Activated gamma-delta T cell (primary cell): ENCODE results near the gene SPECC1L.
A peak's percentile ranks its signal among the peaks of the same experiment; 100 is the strongest.
"Not testable (repeated sequence)": the region's sequence is repeated elsewhere in the genome, so short reads cannot be mapped to it uniquely, and the experiment has no call there.

Experiments used
- DNase-seq: peaks from one replicate; lab custom pipeline; 2025; lab: John Stamatoyannopoulos, UW
- total RNA-seq, 2 donors: gene quantifications; one replicate each; lab custom pipeline; 2026; lab: John Stamatoyannopoulos, UW

SPECC1L gene
- total RNA-seq, result 32.3 to 32.5 reads per million in 2 donors

- DNase-seq, result peak; percentile 90
These were observed at the start of gene SPECC1L for GRCh38 chr22:24270556-24271385. TSS of gene SPECC1L (plus strand) at chr22:24270831. CDS start at chr22:24302232, 31,401 bp downstream.

- DNase-seq, result no peak
These were observed 46.2 kb upstream of the SPECC1L start for GRCh38 chr22:24224468-24224867.

GRCh38 chr22:24225044-24225601 is 45.5 kb upstream of the SPECC1L start:
- no peak for DNase-seq

- no peak for DNase-seq
These were observed 44.7 kb upstream of the SPECC1L start for GRCh38 chr22:24225951-24226350.

- DNase-seq, result no peak
These were observed 39.5 kb upstream of the SPECC1L start for GRCh38 chr22:24230911-24231656.

- no peak for DNase-seq
These were observed 38.9 kb upstream of the SPECC1L start for GRCh38 chr22:24231706-24232105.

- no peak for DNase-seq
These were observed 38.5 kb upstream of the SPECC1L start for GRCh38 chr22:24232124-24232523.

GRCh38 chr22:24232725-24233124 is 37.9 kb upstream of the SPECC1L start:
- no peak for DNase-seq

- no peak for DNase-seq
These were observed 37.4 kb upstream of the SPECC1L start for GRCh38 chr22:24233235-24233634.

- DNase-seq, result no peak
These were observed 36.8 kb upstream of the SPECC1L start for GRCh38 chr22:24233816-24234215.

GRCh38 chr22:24235315-24235714 is 35.3 kb upstream of the SPECC1L start:
- no peak for DNase-seq

- no peak for DNase-seq
These were observed 34.0 kb upstream of the SPECC1L start for GRCh38 chr22:24236656-24237055.

- DNase-seq, result not testable (repeated sequence)
These were observed 32.4 kb upstream of the SPECC1L start for GRCh38 chr22:24238101-24238694.

- no peak for DNase-seq
These were observed 30.2 kb upstream of the SPECC1L start for GRCh38 chr22:24240381-24240780.

GRCh38 chr22:24240985-24241692 is 29.5 kb upstream of the SPECC1L start:
- DNase-seq, result not testable (repeated sequence)

GRCh38 chr22:24243417-24243816 is 27.2 kb upstream of the SPECC1L start:
- DNase-seq, result not testable (repeated sequence)

- DNase-seq, result no peak
These were observed 26.4 kb upstream of the SPECC1L start for GRCh38 chr22:24244144-24244787.

GRCh38 chr22:24245030-24245431 is 25.6 kb upstream of the SPECC1L start, which contains the start of gene GGT5:
TSS of gene GGT5 (minus strand) at chr22:24245082. CDS start at chr22:24244725, 357 bp downstream.
- not testable (repeated sequence) for DNase-seq

GRCh38 chr22:24245584-24246561 is 24.8 kb upstream of the SPECC1L start:
- DNase-seq, result not testable (repeated sequence)
